DMS153 treated with DMSO at 0.1 percent for 48 hours (cell line): ENCODE data around the gene FER1L5.

Experiments
- DNase-seq: peaks from one replicate; lab custom pipeline; 2025; ENCODE audit not compliant: unreplicated experiment; lab: John Stamatoyannopoulos, UW

FER1L5 gene

GRCh38 chr2:96642564-96643360 is at the start of gene FER1L5:
Gene FER1L5 (plus strand): TSS chr2:96642764. CDS start chr2:96642837, 73 bp downstream.
- no peak for DNase-seq

GRCh38 chr2:96594282-96594681 is 48.3 kb upstream of the FER1L5 start:
- DNase-seq = no peak

DNA sequence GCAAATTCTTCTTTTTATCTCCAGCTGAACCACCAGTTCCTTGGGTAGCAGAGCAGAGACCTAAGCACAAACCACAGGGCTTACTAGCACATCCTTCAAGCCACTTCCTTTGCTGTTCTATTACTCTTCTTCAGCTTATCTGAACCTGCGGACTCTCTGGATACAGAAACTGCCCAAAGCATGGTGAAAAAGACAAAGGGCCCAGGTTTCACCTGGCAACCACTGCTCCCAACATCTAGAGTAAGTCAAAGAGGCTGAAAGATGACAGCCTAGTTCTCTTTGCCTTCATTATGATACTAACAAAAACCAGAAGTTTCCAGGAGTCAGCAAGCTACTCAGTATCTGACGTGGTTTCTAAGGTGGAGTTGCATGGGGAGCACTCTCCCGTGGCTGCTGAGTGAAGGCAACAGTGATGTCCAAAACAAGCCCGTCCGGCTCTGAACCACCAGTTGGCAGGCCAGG is 47.8 kb upstream of the FER1L5 start:
- DNase-seq = no peak

GRCh38 chr2:96596596-96596995 is 46.0 kb upstream of the FER1L5 start:
- DNase-seq = no peak

DNA sequence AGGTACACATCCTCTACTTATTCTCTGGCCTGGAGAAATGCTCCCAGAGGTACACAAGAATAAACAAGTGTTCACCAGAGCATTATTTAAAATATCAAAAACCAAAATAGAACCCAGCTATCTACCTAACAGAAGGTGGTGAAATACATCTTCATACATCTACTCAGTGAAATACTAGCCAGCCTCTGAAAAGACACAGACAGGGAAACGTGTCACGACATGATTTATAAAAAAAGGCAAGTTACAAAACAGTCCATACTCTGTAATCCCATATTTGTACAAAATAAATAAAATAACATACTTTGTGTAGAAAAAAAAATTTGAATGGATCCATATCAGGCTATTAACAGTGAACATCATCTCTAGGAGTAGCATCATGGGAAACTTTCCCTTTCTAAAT is 42.6 kb upstream of the FER1L5 start:
- no peak for DNase-seq

- no peak for DNase-seq
Measured at GRCh38 chr2:96601382-96602292, 40.9 kb upstream of the FER1L5 start.

GRCh38 chr2:96602330-96602823 is 40.2 kb upstream of the FER1L5 start:
- DNase-seq = no peak

GRCh38 chr2:96604104-96604503 is 38.5 kb upstream of the FER1L5 start:
- no peak for DNase-seq

GRCh38 chr2:96608469-96609455 is 33.8 kb upstream of the FER1L5 start:
- DNase-seq = no peak

- no peak for DNase-seq
Measured at GRCh38 chr2:96616128-96616527, 26.4 kb upstream of the FER1L5 start.

GRCh38 chr2:96616535-96616934 is 26.0 kb upstream of the FER1L5 start:
- DNase-seq = no peak

DNA sequence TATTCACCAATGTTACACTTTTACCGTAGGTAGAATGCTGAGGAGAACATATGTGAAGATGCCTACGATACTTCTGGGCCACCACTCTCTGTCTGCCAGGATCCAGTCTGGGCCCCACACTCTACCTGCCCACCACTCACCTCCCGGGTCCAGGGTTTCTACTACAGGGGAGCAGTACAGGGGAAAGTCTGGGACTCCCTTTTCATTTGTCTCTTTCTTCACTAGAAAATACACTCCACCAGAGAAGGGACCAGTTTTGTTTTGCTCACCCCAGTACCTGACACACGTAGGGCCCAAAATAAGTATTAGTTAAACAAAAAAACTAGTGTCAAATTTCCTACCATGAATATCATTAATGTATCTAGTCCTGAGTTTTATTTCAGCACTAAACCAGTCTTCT is 25.6 kb upstream of the FER1L5 start:
- DNase-seq = no peak

DNA sequence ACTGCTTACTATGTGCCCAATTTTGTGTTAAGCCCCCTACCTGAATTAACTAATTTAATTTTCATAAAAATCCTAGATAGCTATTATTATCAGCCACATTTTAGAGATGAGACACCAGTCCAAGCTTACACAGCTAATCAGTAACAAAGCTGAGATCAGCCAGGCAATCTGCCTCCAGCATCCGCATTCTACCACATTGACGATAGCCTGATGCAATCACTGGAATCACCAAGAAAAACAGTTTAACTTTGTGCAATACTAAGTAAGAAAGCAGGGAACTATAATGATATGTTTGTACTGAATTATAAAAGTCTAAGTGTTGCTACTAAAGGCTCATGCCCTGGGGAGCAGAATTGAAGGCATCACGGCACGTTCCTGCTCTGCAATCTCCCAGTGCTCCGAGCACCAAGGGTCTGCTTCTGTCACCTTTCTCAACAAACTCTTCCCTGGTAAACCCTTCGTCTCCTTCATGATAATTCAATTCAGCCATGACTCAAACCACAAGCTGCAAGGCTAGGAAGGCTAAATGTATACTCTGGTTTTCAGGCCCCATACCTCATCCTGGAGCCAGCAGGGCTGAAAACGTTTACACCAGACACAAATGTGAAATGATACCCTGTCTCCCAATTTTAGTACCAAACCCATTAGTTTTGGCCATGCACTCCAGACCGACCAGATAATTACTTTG is 23.8 kb upstream of the FER1L5 start:
- DNase-seq = no peak

GRCh38 chr2:96622544-96622943 is 20.0 kb upstream of the FER1L5 start:
- DNase-seq = no peak

GRCh38 chr2:96623116-96623515 is 19.4 kb upstream of the FER1L5 start:
- no peak for DNase-seq

- DNase-seq = no peak
Measured at GRCh38 chr2:96625571-96626552, 16.7 kb upstream of the FER1L5 start.

DNA sequence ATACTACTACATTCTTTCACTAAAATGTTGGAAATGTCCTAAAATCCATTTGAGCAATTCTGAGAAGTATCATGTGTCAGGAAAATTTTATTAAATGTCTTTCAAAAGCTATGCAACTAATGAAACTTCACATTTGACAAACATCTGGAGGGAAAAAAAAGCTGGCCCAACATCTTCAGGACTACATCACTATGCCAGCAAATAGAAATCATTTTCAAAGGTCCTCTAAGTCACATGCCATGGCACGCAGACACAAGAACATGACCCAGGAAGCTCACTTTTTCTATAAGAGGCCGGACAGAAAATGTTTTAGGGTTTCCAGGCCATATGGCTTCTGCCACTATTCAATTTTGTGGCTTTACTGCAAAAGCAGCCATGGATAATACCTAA is 16.0 kb upstream of the FER1L5 start:
- no peak for DNase-seq

GRCh38 chr2:96631804-96632435 is 10.6 kb upstream of the FER1L5 start:
- DNase-seq = no peak
